Measurements from ENCODE around the gene FAM53A.

- TF ChIP-seq, protein P1, sequence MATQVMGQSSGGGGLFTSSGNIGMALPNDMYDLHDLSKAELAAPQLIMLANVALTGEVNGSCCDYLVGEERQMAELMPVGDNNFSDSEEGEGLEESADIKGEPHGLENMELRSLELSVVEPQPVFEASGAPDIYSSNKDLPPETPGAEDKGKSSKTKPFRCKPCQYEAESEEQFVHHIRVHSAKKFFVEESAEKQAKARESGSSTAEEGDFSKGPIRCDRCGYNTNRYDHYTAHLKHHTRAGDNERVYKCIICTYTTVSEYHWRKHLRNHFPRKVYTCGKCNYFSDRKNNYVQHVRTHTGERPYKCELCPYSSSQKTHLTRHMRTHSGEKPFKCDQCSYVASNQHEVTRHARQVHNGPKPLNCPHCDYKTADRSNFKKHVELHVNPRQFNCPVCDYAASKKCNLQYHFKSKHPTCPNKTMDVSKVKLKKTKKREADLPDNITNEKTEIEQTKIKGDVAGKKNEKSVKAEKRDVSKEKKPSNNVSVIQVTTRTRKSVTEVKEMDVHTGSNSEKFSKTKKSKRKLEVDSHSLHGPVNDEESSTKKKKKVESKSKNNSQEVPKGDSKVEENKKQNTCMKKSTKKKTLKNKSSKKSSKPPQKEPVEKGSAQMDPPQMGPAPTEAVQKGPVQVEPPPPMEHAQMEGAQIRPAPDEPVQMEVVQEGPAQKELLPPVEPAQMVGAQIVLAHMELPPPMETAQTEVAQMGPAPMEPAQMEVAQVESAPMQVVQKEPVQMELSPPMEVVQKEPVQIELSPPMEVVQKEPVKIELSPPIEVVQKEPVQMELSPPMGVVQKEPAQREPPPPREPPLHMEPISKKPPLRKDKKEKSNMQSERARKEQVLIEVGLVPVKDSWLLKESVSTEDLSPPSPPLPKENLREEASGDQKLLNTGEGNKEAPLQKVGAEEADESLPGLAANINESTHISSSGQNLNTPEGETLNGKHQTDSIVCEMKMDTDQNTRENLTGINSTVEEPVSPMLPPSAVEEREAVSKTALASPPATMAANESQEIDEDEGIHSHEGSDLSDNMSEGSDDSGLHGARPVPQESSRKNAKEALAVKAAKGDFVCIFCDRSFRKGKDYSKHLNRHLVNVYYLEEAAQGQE (IDR thresholded peaks at IDR 0.05) = no peak
- TF ChIP-seq FOXA2 (IDR thresholded peaks at IDR 0.05) = no peak
These were observed 89.0 kb downstream of the FAM53A start for GRCh38 chr4:1594871-1595788.
